ENCODE data around the gene CHD3. TPM values are rescaled to one million over a fixed set of nuclear protein-coding genes. Genes with fewer than 3 reads are reported as not detected.

CHD3 gene
- polyA plus RNA-seq, 2 of the 4 experiments (the other 2 are of a cell fraction), result 56.3 to 111 TPM

DNA sequence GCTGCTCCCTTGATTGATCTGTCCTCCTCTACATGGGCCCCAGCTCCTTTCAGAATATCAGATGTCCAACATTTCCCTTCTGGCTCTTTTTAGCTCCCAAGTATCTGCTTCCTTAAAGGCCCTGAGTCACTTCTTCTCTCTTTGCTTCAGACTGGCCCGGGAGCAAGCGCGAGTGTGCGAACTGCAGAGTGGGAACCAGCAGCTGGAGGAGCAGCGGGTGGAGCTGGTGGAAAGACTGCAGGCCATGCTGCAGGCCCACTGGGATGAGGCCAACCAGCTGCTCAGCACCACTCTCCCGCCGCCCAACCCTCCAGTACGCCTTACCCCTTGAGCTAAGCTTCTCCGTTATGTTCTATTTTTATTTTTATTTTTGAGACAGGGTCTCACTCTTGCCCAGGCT, 55.7 kb downstream of the CHD3 start (continued):
- TF ChIP-seq, protein P1, sequence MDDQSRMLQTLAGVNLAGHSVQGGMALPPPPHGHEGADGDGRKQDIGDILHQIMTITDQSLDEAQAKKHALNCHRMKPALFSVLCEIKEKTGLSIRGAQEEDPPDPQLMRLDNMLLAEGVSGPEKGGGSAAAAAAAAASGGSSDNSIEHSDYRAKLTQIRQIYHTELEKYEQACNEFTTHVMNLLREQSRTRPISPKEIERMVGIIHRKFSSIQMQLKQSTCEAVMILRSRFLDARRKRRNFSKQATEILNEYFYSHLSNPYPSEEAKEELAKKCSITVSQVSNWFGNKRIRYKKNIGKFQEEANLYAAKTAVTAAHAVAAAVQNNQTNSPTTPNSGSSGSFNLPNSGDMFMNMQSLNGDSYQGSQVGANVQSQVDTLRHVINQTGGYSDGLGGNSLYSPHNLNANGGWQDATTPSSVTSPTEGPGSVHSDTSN (IDR thresholded peaks at IDR 0.05), result no peak
- TF ChIP-seq MAZ (IDR thresholded peaks at IDR 0.05; ENCODE audit: borderline replicate concordance, low read depth, low read length) (no peak), NPAS2 (CRISPR knock-in tag; IDR thresholded peaks at IDR 0.05; ENCODE audit: borderline replicate concordance) (no peak), NFE2L2 (conservative IDR thresholded peaks at IDR 0.05; ENCODE audit: low read length) (no peak)

DNA sequence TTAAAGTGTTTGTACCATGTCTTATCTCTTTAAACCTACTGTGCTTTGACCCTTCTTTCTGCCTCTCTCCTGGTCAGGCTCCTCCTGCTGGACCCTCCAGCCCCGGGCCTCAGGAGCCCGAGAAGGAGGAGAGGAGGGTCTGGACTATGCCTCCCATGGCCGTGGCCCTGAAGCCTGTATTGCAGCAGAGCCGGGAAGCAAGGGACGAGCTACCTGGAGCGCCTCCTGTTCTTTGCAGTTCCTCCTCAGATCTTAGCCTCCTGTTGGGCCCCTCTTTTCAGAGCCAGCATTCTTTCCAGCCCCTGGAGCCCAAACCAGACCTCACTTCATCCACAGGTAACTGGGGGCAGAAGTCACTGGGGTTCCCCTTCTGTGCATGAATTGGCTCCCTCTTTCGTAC, 57.1 kb downstream of the CHD3 start:
- ChIA-PET CTCF (interaction anchor here (0.6 to 33.2 kb wide), 13 partner anchors 12 to 249 kb away, joined by 3 to 470 read pairs (median 4); partner anchors contain the start of genes CNTROB, KDM6B and TRAPPC1), POLR2A (interaction anchor here (1.3 kb wide), 1 partner anchor 14 kb away, joined by 4 read pairs; the partner anchor contains the start of genes CNTROB and TRAPPC1)
- 91% methylated on average over 7 of the region's 7 CpGs for WGBS (ENCODE audit: missing lambda C conversion rate)

DNA sequence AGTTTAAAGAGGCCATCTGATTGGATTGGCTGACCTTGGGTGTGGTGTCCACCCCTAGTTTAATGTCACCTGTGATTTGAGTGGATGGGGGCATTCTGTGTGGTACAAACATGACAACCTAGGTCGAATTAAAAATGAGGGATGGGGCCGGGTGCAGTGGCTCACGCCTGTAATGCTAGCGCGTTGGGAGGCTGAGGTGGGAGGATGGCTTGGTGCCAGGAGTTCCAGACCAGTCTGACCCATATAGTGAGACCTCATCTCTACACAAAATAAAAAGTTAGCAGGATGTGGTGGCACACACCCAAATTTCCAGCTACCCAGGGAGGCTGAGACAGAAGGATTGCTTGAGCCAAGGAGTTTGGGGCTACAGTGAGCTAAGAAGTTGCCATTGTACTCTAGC, 57.9 kb downstream of the CHD3 start:
- POLR2A ChIA-PET, result no interaction called here
- no peak for FAIRE-seq

More for the DNA sequence above, 57.1 kb downstream of the CHD3 start:
- no peak; a peak in 1 of 6 replicates for ATAC-seq
- Histone ChIP-seq H3K4me1 (no peaks in the 10 kb centered on the region), H3K9me3 (no peaks in the 10 kb centered on the region), H3K27ac (no peak overlapping the region), H3K4me3 (no peak overlapping the region), H3K4me2 (no peak overlapping the region)
- TF ChIP-seq ZSCAN20 (CRISPR knock-in tag; IDR thresholded peaks at IDR 0.05) (no peak), JUNB (IDR thresholded peaks at IDR 0.05) (no peak), NFE2L2 (conservative IDR thresholded peaks at IDR 0.05; ENCODE audit: low read length) (no peak), SREBF2 (IDR thresholded peaks at IDR 0.05) (no peak), RCOR1 (IDR thresholded peaks at IDR 0.05; ENCODE audit: low read depth, low read length) (no peak)
- TF ChIP-seq, protein P2, sequence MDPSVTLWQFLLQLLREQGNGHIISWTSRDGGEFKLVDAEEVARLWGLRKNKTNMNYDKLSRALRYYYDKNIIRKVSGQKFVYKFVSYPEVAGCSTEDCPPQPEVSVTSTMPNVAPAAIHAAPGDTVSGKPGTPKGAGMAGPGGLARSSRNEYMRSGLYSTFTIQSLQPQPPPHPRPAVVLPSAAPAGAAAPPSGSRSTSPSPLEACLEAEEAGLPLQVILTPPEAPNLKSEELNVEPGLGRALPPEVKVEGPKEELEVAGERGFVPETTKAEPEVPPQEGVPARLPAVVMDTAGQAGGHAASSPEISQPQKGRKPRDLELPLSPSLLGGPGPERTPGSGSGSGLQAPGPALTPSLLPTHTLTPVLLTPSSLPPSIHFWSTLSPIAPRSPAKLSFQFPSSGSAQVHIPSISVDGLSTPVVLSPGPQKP (IDR thresholded peaks at IDR 0.05; ENCODE audit: low read depth, low read length), result no peak
- TF ChIP-seq, protein P3, sequence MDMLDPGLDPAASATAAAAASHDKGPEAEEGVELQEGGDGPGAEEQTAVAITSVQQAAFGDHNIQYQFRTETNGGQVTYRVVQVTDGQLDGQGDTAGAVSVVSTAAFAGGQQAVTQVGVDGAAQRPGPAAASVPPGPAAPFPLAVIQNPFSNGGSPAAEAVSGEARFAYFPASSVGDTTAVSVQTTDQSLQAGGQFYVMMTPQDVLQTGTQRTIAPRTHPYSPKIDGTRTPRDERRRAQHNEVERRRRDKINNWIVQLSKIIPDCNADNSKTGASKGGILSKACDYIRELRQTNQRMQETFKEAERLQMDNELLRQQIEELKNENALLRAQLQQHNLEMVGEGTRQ (IDR thresholded peaks at IDR 0.05), result no peak
- FAIRE-seq, result no peak
- no peak for DNase-seq (ENCODE audit: low read depth in 1 of 2, low spot score in 1 of 2)

More for the DNA sequence above, 57.9 kb downstream of the CHD3 start:
- no peak for DNase-seq (ENCODE audit: low read depth in 1 of 2, low spot score in 1 of 2)
- no peak overlapping the region for H3K4me3 ChIP-seq
- TF ChIP-seq, protein P3 (IDR thresholded peaks at IDR 0.05), result no peak
- TF ChIP-seq, protein P4, sequence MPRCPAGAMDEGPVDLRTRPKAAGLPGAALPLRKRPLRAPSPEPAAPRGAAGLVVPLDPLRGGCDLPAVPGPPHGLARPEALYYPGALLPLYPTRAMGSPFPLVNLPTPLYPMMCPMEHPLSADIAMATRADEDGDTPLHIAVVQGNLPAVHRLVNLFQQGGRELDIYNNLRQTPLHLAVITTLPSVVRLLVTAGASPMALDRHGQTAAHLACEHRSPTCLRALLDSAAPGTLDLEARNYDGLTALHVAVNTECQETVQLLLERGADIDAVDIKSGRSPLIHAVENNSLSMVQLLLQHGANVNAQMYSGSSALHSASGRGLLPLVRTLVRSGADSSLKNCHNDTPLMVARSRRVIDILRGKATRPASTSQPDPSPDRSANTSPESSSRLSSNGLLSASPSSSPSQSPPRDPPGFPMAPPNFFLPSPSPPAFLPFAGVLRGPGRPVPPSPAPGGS (IDR thresholded peaks at IDR 0.05), result no peak
- TF ChIP-seq KDM5A (IDR thresholded peaks at IDR 0.05), result no peak
- TF ChIP-seq, protein P5, sequence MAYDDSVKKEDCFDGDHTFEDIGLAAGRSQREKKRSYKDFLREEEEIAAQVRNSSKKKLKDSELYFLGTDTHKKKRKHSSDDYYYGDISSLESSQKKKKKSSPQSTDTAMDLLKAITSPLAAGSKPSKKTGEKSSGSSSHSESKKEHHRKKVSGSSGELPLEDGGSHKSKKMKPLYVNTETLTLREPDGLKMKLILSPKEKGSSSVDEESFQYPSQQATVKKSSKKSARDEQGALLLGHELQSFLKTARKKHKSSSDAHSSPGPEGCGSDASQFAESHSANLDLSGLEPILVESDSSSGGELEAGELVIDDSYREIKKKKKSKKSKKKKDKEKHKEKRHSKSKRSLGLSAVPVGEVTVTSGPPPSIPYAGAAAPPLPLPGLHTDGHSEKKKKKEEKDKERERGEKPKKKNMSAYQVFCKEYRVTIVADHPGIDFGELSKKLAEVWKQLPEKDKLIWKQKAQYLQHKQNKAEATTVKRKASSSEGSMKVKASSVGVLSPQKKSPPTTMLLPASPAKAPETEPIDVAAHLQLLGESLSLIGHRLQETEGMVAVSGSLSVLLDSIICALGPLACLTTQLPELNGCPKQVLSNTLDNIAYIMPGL (CRISPR knock-in tag; IDR thresholded peaks at IDR 0.05; ENCODE audit: borderline replicate concordance), result no peak
- no peak for TF ChIP-seq EP300 (IDR thresholded peaks at IDR 0.05)
- no peak for TF ChIP-seq CHD2 (IDR thresholded peaks at IDR 0.05; ENCODE audit: low read length, partially characterized antibody)
- no peak for TF ChIP-seq FOSB (CRISPR knock-in tag; IDR thresholded peaks at IDR 0.05)
- no peak for TF ChIP-seq RAD21 (conservative IDR thresholded peaks at IDR 0.05 in 1 of 2, IDR thresholded peaks at IDR 0.05 in 1 of 2)
- no peak for TF ChIP-seq NPAS2 (CRISPR knock-in tag; IDR thresholded peaks at IDR 0.05; ENCODE audit: borderline replicate concordance)
- no peak for TF ChIP-seq TFCP2L1 (CRISPR knock-in tag; IDR thresholded peaks at IDR 0.05)
- no peak for TF ChIP-seq FOXS1 (CRISPR knock-in tag; IDR thresholded peaks at IDR 0.05)
- 92% methylated on average over 5 of the region's 5 CpGs for WGBS (ENCODE audit: missing lambda C conversion rate)
- H3K4me1 ChIP-seq, result no peaks in the 10 kb centered on the region
- no peaks in the 10 kb centered on the region for H3K9me3 ChIP-seq
- CTCF ChIA-PET, result interaction anchor here (0.6 to 33.2 kb wide), 11 partner anchors 14 to 174 kb away, joined by 3 to 470 read pairs (median 5); partner anchors contain the start of genes CNTROB and TRAPPC1
- H3K4me2 ChIP-seq, result no peak overlapping the region
- no peak overlapping the region for H3K27ac ChIP-seq
- ATAC-seq, result no peak
